HCT116 (cell line): Measurements from ENCODE around the gene CDK4. TPM values are rescaled to one million over a fixed set of nuclear protein-coding genes. Genes with fewer than 3 reads are reported as not detected.
A peak's percentile ranks its signal among the peaks of the same experiment; 100 is the strongest.

ENCODE experiments used
- ATAC-seq: fragments of 200-7000 bp; cut with Tn5 transposase; 2 replicates; pipeline ENCODE4 v1.9.1; 2020; ENCODE audit warnings: mild to moderate bottlenecking, moderate library complexity
- BruUV-seq: library from RNA; stranded (reverse); fragments of 400-500 nt; replicated peaks from 2 replicates; lab custom pipeline; 2021; lab: Mats Ljungman, UMichigan
- CTCF ChIA-PET: fragments of 300-600 bp; sonication (Branson Sonifier 250); formaldehyde crosslinking; loops from one replicate; lab custom pipeline; 2021; ENCODE audit warnings: antibody characterized with exemption; lab: Charles Lee
- POLR2A ChIA-PET: fragments of 300-600, 350-600 bp; sonication (Branson Sonifier 250); formaldehyde crosslinking; loops from one replicate; lab custom pipeline; 2021; ENCODE audit warnings: antibody characterized with exemption; lab: Charles Lee
- RAD21 ChIA-PET, 2 experiments: fragments of 300-600 bp; sonication (Branson Sonifier 250); formaldehyde crosslinking; loops; one replicate each; lab custom pipeline; 2023; ENCODE audit warnings: low total read pairs in 2 of 2; ENCODE audit not compliant: uncharacterized antibody in 2 of 2, unreplicated experiment in 2 of 2, low non-redundant PET in 1 of 2; lab: Charles Lee
- DNase-seq: peaks from one replicate; pipeline ENCODE4 v3.0.0-alpha.2; 2010; ENCODE audit warnings: low read depth, low spot score
- H2AFZ ChIP-seq: fragments of 200-600 bp; shearing (Covaris generic), sonication (generic); 2 replicates; pipeline ENCODE4 v1.6.1; 2017; ENCODE audit warnings: low read depth, mixed run types, mixed read lengths, antibody characterized with exemption, low read length; ENCODE audit not compliant: poor library complexity, severe bottlenecking
- H3K27ac ChIP-seq: 2 replicates; pipeline ENCODE4 v1.5.1; 2012; ENCODE audit warnings: low read depth, low read length
- H3K27me3 ChIP-seq: fragments of 200-600 bp; sonication (generic); 2 replicates; pipeline ENCODE4 v1.6.1; 2016; ENCODE audit warnings: mixed run types, low read length, mixed read lengths; ENCODE audit not compliant: insufficient read depth
- H3K36me3 ChIP-seq, 2 experiments: fragments of 200-500 bp in 1 of 2; fragments of 200-600 bp in 1 of 2; sonication (Bioruptor generic) in 1 of 2; sonication (generic) in 1 of 2; 2 replicates each; pipeline versions ENCODE4 v1.5.1 to v1.6.1; 2014 to 2016; ENCODE audit warnings: low read length in 2 of 2, inconsistent platforms in 1 of 2, mixed read lengths in 1 of 2, mixed run types in 1 of 2; ENCODE audit not compliant: insufficient read depth in 2 of 2, control insufficient read depth in 1 of 2
- H3K4me1 ChIP-seq, 2 experiments: fragments of 200-600 bp in 1 of 2; sonication (generic) in 1 of 2; 2 replicates each; pipeline versions ENCODE4 v1.5.1 to v1.6.1; 2012 to 2017; ENCODE audit warnings: low read length in 2 of 2, inconsistent platforms in 1 of 2, mild to moderate bottlenecking in 1 of 2, mixed read lengths in 1 of 2, mixed run types in 1 of 2, moderate library complexity in 1 of 2; ENCODE audit not compliant: insufficient read depth in 2 of 2, control insufficient read depth in 1 of 2
- H3K4me2 ChIP-seq: fragments of 200-600 bp; sonication (generic); 2 replicates; pipeline ENCODE4 v1.6.1; 2017; ENCODE audit warnings: mixed run types, low read length, mixed read lengths
- H3K4me3 ChIP-seq, 2 experiments: fragments of 200-600 bp in 1 of 2; sonication (generic) in 1 of 2; replicated peaks in 1 of 2; 2 replicates each; pipeline ENCODE4 v1.5.1; 2011 to 2016; ENCODE audit warnings: low read length in 2 of 2, control low read depth in 1 of 2, low read depth in 1 of 2, mild to moderate bottlenecking in 1 of 2, mixed read lengths in 1 of 2, mixed run types in 1 of 2
- H3K79me2 ChIP-seq: fragments of 200-600 bp; sonication (generic); 2 replicates; pipeline ENCODE4 v1.6.1; 2017; ENCODE audit warnings: mild to moderate bottlenecking, mixed run types, low read length, moderate library complexity, mixed read lengths; ENCODE audit not compliant: insufficient read depth
- H3K9ac ChIP-seq: fragments of 200-600 bp; sonication (generic); 2 replicates; pipeline ENCODE4 v1.6.1; 2016; ENCODE audit warnings: low read length, mixed read lengths
- H3K9me2 ChIP-seq: fragments of 200-600 bp; sonication (generic), shearing (Covaris generic); 2 replicates; pipeline ENCODE4 v1.6.1; 2017; ENCODE audit warnings: mixed run types, mild to moderate bottlenecking, moderate library complexity; ENCODE audit not compliant: insufficient read depth
- H3K9me3 ChIP-seq, 2 experiments: fragments of 200-500 bp in 1 of 2; fragments of 200-600 bp in 1 of 2; sonication (Bioruptor generic) in 1 of 2; sonication (generic) in 1 of 2; 2 replicates each; pipeline ENCODE4 v1.6.1; 2014 to 2017; ENCODE audit warnings: low read length in 2 of 2, mixed read lengths in 2 of 2, inconsistent platforms in 1 of 2, low read depth in 1 of 2, mild to moderate bottlenecking in 1 of 2, mixed run types in 1 of 2, moderate library complexity in 1 of 2; ENCODE audit not compliant: control insufficient read depth in 1 of 2, insufficient read depth in 1 of 2
- H4K20me1 ChIP-seq: fragments of 200-600 bp; sonication (generic), shearing (Covaris generic); 2 replicates; pipeline ENCODE4 v1.6.1; 2017; ENCODE audit warnings: mixed run types, mild to moderate bottlenecking, moderate library complexity; ENCODE audit not compliant: insufficient read depth
- CBX3 ChIP-seq: IDR thresholded peaks from 2 replicates; pipeline ENCODE4 v1.6.1; 2012; ENCODE audit warnings: low read depth
- POLR2A ChIP-seq: IDR thresholded peaks from 2 replicates; pipeline ENCODE4 v1.7.0; 2011; ENCODE audit warnings: borderline replicate concordance; ENCODE audit not compliant: insufficient read depth, insufficient read length; ENCODE audit errors: extremely low read depth
- POLR2AphosphoS5 ChIP-seq: IDR thresholded peaks from 2 replicates; pipeline ENCODE4 v1.6.1; 2011; ENCODE audit warnings: mild to moderate bottlenecking, low read depth, low read length, moderate library complexity
- SP1 ChIP-seq: IDR thresholded peaks from 2 replicates; pipeline ENCODE4 v1.6.1; 2012; ENCODE audit warnings: low read depth
- TCF7L2 ChIP-seq: IDR thresholded peaks from 2 replicates; pipeline ENCODE4 v1.7.0; 2011; ENCODE audit warnings: borderline replicate concordance, inconsistent platforms; ENCODE audit not compliant: insufficient read depth, insufficient read length; ENCODE audit errors: extremely low read depth
- ZNF274 ChIP-seq: fragments of 200-500 bp; sonication (Bioruptor generic); IDR thresholded peaks from 2 replicates; pipeline ENCODE4 v1.6.1; 2014; ENCODE audit warnings: mild to moderate bottlenecking, low read depth, low read length, inconsistent platforms
- intact Hi-C: fragments of 100-400 bp; cut with micrococcal nuclease; formaldehyde crosslinking; loops from 2 replicates; pipeline ENCODE4 v1.10.0; 2022
- total RNA-seq: library from RNA; stranded (reverse); gene quantifications from one replicate; pipeline ENCODE4 v1.2.1, GENCODE V29; 2021; ENCODE audit not compliant: unreplicated experiment
- TF ChIP-seq, protein P1 (sequence below): IDR thresholded peaks from 2 replicates; pipeline ENCODE4 v1.6.1; 2012

Gene CDK4
- total RNA-seq, 1 experiment from 2014 or later: 206 TPM

DNA sequence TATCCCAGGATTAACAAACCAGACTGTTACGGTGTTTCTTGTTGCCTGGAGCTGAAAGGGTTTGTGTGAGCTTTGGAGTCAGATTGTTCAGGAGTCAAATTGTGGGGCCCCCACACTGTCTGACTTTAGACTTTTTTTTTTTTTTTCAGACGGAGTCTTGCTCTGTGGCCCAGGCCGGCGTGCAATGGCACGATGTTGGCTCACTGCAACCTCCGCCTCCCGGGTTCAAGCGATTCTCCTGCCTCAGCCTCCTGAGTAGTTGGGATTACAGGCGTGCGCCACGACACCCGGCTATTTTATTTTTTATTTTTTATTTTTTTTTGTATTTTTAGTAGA lies 31.3 kb upstream of the CDK4 start:
- ChIA-PET POLR2A (interaction anchor here (0.7 to 1.2 kb wide), 3 partner anchors 11 to 30 kb away, joined by 3 to 6 read pairs (median 3); partner anchors contain the start of genes EEF1AKMT3 and METTL1), CTCF (interaction anchor here (0.9 to 1.1 kb wide), 3 partner anchors 11 to 19 kb away, joined by 3 to 5 read pairs (median 3); partner anchors contain the start of genes EEF1AKMT3 and METTL1), RAD21 (no interaction called here)
- H3K4me2 ChIP-seq: peak overlapping the region; percentile 74
- no peak overlapping the region for H2AFZ ChIP-seq
- peaks cover 20 to 28% of the 10 kb centered on the region in 2 experiments; a peak in 3 of 4 replicates for H3K36me3 ChIP-seq
- H3K9me2 ChIP-seq: no peaks in the 10 kb centered on the region
- no peak for DNase-seq
- peaks cover 47% of the 10 kb centered on the region for H3K79me2 ChIP-seq
- intact Hi-C loops: no loop called here
- H3K27me3 ChIP-seq: no peaks in the 10 kb centered on the region
- H3K9ac ChIP-seq: peak overlapping the region; percentile 91
- peaks cover 6 to 10% of the 10 kb centered on the region in 2 experiments for H3K4me1 ChIP-seq
- BruUV-seq: no TSS peak
- peak overlapping the region; percentile 98 to 100 for H3K4me3 ChIP-seq
- TF ChIP-seq CBX3 (no peak), POLR2AphosphoS5 (no peak), SP1 (no peak), ZNF274 (no peak), TCF7L2 (no peak), POLR2A (no peak)
- TF ChIP-seq, protein P1, sequence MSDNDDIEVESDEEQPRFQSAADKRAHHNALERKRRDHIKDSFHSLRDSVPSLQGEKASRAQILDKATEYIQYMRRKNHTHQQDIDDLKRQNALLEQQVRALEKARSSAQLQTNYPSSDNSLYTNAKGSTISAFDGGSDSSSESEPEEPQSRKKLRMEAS: no peak
- TF ChIP-seq, all 23 proteins: peak for 0
- Histone ChIP-seq H3K9me3 (no peaks in the 10 kb centered on the region), H3K27ac (no peak overlapping the region), H4K20me1 (no peaks in the 10 kb centered on the region)
- no peak for ATAC-seq
